Effector memory CD8-positive, alpha-beta T cell (primary cell): ENCODE measurements around the gene REC8.
A peak's percentile ranks its signal among the peaks of the same experiment; 100 is the strongest.

Source experiments
- ATAC-seq: fragments of 150-1000 bp; cut with Tn5 transposase; replicated peaks from 2 replicates; pipeline ENCODE4 v1.10.0; 2021; ENCODE audit warnings: mild to moderate bottlenecking, moderate library complexity
- DNase-seq, 3 experiments: peaks; one replicate each; pipeline ENCODE4 v3.0.0; 2021
- H3K27ac Mint-ChIP-seq, 2 donors: one replicate each; pipeline ENCODE4 v1.8.0; 2022; ENCODE audit warnings: mild to moderate bottlenecking in 2 of 2, mixed read lengths in 2 of 2, moderate library complexity in 2 of 2
- H3K27me3 Mint-ChIP-seq, 2 donors: one replicate each; pipeline ENCODE4 v1.8.0; 2022; ENCODE audit warnings: mixed read lengths in 2 of 2
- H3K36me3 Mint-ChIP-seq: one replicate; pipeline ENCODE4 v1.8.0; 2022; ENCODE audit warnings: mild to moderate bottlenecking, moderate library complexity, mixed read lengths; ENCODE audit not compliant: insufficient read depth
- H3K4me1 Mint-ChIP-seq, 2 donors: one replicate each; pipeline ENCODE4 v1.8.0; 2022; ENCODE audit warnings: low read depth in 2 of 2, mixed read lengths in 2 of 2
- H3K4me3 Mint-ChIP-seq, 2 donors: one replicate each; pipeline ENCODE4 v1.8.0; 2022; ENCODE audit warnings: mild to moderate bottlenecking in 2 of 2, mixed read lengths in 2 of 2, moderate library complexity in 2 of 2
- H3K9me3 Mint-ChIP-seq, 2 donors: one replicate each; pipeline ENCODE4 v1.8.0; 2022; ENCODE audit warnings: mixed read lengths in 2 of 2
- total RNA-seq, 9 experiments: gene quantifications; one replicate each; lab custom pipeline; 2026; lab: John Stamatoyannopoulos, UW

REC8 gene, protein sequence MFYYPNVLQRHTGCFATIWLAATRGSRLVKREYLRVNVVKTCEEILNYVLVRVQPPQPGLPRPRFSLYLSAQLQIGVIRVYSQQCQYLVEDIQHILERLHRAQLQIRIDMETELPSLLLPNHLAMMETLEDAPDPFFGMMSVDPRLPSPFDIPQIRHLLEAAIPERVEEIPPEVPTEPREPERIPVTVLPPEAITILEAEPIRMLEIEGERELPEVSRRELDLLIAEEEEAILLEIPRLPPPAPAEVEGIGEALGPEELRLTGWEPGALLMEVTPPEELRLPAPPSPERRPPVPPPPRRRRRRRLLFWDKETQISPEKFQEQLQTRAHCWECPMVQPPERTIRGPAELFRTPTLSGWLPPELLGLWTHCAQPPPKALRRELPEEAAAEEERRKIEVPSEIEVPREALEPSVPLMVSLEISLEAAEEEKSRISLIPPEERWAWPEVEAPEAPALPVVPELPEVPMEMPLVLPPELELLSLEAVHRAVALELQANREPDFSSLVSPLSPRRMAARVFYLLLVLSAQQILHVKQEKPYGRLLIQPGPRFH
- 11.9 to 50.2 (median 17.5) reads per million in 9 experiments for total RNA-seq

DNA sequence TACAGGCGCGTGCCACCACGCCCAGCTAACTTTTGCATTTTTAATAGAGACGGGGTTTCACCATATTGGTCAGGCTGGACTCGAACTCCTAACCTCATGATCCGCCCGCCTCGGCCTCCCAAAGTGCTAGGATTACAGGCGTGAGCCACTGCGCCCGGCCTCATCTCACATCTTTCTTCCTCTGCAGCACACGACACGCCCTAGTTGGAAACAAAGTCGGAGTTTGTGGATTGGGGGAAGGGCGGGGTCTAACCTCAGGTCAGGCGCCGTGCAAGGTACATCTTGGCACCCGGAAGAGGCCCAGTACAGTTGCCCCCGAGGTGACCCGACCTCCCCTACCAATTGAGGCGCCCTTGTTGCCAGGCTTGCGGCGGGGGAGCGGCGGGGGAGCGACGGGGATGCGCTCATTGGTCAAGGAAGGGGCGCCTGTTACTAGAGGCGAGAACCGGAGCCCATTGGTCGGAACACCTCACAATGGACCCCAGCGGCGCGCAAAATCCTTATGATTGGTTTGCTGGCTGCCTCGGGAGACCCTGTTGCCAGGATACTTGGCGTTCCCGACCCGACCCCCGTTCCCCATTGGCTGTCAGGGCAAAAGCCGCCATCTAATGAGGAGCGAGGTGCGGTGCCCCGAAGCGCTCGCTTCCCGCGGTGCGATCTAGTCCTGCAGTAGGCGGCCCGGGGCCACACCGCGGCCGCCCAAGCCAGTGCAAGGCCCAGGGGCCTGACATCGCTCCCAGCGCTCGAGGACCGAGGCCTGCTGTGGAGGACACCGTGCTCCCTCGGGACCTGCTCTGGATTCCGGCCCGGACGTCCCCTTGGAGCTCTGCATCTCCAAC, at the start of gene REC8:
Gene REC8, plus strand, starts transcription at position 659 of the 839 bp plus-strand sequence. CDS start 473 bp downstream, outside the sequence.
- Mint-ChIP-seq H3K4me1 (peaks cover 23 to 36% of the 10 kb centered on the region in 2 donors), H3K9me3 (no peaks in the 10 kb centered on the region), H3K27ac (peak within 1 kb of the TSS; percentile 87 to 96), H3K36me3 (peaks cover 77% of the 10 kb centered on the region), H3K4me3 (peak within 1 kb of the TSS; percentile 83 to 93), H3K27me3 (no peaks in the 10 kb centered on the region)
- DNase-seq (peak; percentile 73 to 78 (median 77)), ATAC-seq (peak; percentile 87)

DNA sequence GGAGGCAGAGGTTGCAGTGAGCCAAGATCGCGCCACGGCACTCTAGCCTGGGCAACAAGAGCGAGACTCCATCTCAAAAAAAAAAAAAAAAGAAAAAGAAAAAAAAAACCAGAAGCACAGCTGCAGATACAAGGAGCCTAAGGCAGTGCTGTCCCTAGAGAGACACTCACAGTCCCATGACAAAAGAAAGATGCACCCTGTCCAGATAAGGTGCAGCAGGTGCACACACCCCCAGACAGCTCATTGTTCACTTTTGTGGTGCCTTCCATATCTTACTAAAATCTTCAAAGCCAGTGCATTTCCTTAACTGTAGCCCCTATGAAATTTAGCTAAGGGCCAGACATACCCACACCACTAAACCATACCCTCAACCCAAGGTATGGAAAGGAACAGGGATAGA, 49.5 kb upstream of the REC8 start:
- peaks cover 0 to 3% of the 10 kb centered on the region in 2 donors for H3K4me1 Mint-ChIP-seq
- no peak overlapping the region for H3K4me3 Mint-ChIP-seq
- DNase-seq (no peak), ATAC-seq (no peak)
- no peaks in the 10 kb centered on the region for H3K27me3 Mint-ChIP-seq
- H3K36me3 Mint-ChIP-seq: peaks cover 73% of the 10 kb centered on the region
- peak overlapping the region in 1 of 2 donors; percentile 61 for H3K27ac Mint-ChIP-seq
- H3K9me3 Mint-ChIP-seq: no peaks in the 10 kb centered on the region

DNA sequence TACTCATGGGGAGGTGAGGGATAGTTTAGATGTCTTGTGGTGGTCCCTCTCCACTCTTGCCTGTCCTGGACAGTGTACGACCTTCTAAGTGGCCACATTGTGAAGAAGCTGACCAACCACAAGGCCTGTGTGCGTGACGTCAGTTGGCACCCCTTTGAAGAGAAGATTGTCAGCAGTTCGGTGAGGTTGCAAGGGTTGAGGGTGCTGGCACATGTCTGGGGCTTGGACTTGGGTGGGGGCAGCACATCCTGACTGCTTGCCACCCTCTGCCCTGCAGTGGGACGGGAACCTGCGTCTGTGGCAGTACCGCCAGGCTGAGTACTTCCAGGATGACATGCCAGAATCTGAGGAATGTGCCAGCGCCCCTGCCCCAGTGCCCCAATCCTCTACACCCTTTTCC, 49.0 kb upstream of the REC8 start:
- no peak overlapping the region for H3K4me3 Mint-ChIP-seq
- peak overlapping the region in 1 of 2 donors; percentile 61 for H3K27ac Mint-ChIP-seq
- peaks cover 0 to 3% of the 10 kb centered on the region in 2 donors for H3K4me1 Mint-ChIP-seq
- no peak for ATAC-seq
- peaks cover 68% of the 10 kb centered on the region for H3K36me3 Mint-ChIP-seq
- DNase-seq: no peak
- no peaks in the 10 kb centered on the region for H3K9me3 Mint-ChIP-seq
- H3K27me3 Mint-ChIP-seq: no peaks in the 10 kb centered on the region

GRCh38 chr14:24123424-24124417, 48.2 kb upstream of the REC8 start:
- Mint-ChIP-seq H3K4me3 (no peak overlapping the region), H3K9me3 (no peaks in the 10 kb centered on the region), H3K27me3 (no peaks in the 10 kb centered on the region), H3K27ac (peak overlapping the region in 1 of 2 donors; percentile 51), H3K36me3 (peaks cover 61% of the 10 kb centered on the region), H3K4me1 (no peaks in the 10 kb centered on the region)
- no peak for ATAC-seq
- no peak for DNase-seq

DNA sequence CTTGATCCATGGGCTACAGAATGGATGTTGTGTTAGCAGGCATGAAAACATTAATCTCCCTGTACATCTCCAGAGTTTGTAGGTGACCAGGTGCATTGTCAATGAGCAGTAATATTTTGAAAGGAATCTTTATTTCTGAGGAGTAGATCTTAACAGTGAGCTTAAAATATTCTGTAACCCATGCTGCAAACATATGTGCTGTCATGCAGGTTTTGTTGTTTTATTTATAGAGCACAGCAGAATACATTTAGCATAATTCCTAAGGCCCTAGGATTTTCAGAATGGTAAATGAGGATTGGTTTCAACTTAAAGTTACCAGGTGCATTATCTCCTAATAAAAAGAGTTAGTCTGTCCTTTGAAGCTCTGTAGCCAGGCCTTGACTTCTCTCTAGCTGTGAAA, 44.9 kb upstream of the REC8 start:
- Mint-ChIP-seq H3K27ac (no peak overlapping the region), H3K9me3 (no peaks in the 10 kb centered on the region), H3K4me1 (peaks cover 0 to 4% of the 10 kb centered on the region in 2 donors), H3K27me3 (no peaks in the 10 kb centered on the region), H3K4me3 (no peak overlapping the region), H3K36me3 (peaks cover 30% of the 10 kb centered on the region)
- ATAC-seq (no peak), DNase-seq (no peak)

- H3K36me3 Mint-ChIP-seq: peaks cover 23% of the 10 kb centered on the region
- H3K9me3 Mint-ChIP-seq: no peaks in the 10 kb centered on the region
- peaks cover 0 to 8% of the 10 kb centered on the region in 2 donors for H3K4me1 Mint-ChIP-seq
- no peak overlapping the region for H3K27ac Mint-ChIP-seq
- H3K4me3 Mint-ChIP-seq: no peak overlapping the region
- ATAC-seq: no peak
- DNase-seq: no peak
- no peaks in the 10 kb centered on the region for H3K27me3 Mint-ChIP-seq
Observed at GRCh38 chr14:24127673-24128072, 44.2 kb upstream of the REC8 start.

- Mint-ChIP-seq H3K27me3 (no peaks in the 10 kb centered on the region), H3K4me3 (no peak overlapping the region), H3K4me1 (peaks cover 0 to 9% of the 10 kb centered on the region in 2 donors), H3K9me3 (no peaks in the 10 kb centered on the region), H3K36me3 (peaks cover 8% of the 10 kb centered on the region), H3K27ac (no peak overlapping the region)
- ATAC-seq: no peak
- no peak for DNase-seq
Observed at GRCh38 chr14:24129410-24129998, 42.4 kb upstream of the REC8 start.

DNA sequence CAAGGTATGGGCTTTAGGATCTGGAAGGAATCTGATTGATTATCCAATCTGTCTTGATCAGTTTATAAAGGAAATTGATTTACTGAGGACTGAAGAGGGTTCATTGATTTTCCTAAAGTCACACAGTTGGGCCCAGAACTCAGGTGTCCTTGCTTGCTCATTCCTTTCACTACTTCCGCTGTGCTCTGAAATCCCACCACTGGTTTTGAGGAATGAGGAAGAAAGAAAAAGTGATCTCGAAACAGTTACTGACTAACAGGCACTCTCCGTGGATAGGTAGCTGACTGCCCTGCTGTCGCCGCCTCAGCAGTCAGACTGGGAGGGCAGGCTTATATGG, 41.5 kb upstream of the REC8 start, which contains the start of gene FITM1:
Gene FITM1, plus strand, starts transcription at position 280 of the 337 bp plus-strand sequence. CDS start 905 bp downstream, outside the sequence.
- no peaks in the 10 kb centered on the region for H3K27me3 Mint-ChIP-seq
- H3K4me3 Mint-ChIP-seq: no peak within 1 kb of the TSS
- DNase-seq (no peak), ATAC-seq (no peak)
- no peak within 1 kb of the TSS for H3K27ac Mint-ChIP-seq
- no peaks in the 10 kb centered on the region for H3K9me3 Mint-ChIP-seq
- H3K36me3 Mint-ChIP-seq: peaks cover 8% of the 10 kb centered on the region
- H3K4me1 Mint-ChIP-seq: peaks cover 3 to 12% of the 10 kb centered on the region in 2 donors

DNA sequence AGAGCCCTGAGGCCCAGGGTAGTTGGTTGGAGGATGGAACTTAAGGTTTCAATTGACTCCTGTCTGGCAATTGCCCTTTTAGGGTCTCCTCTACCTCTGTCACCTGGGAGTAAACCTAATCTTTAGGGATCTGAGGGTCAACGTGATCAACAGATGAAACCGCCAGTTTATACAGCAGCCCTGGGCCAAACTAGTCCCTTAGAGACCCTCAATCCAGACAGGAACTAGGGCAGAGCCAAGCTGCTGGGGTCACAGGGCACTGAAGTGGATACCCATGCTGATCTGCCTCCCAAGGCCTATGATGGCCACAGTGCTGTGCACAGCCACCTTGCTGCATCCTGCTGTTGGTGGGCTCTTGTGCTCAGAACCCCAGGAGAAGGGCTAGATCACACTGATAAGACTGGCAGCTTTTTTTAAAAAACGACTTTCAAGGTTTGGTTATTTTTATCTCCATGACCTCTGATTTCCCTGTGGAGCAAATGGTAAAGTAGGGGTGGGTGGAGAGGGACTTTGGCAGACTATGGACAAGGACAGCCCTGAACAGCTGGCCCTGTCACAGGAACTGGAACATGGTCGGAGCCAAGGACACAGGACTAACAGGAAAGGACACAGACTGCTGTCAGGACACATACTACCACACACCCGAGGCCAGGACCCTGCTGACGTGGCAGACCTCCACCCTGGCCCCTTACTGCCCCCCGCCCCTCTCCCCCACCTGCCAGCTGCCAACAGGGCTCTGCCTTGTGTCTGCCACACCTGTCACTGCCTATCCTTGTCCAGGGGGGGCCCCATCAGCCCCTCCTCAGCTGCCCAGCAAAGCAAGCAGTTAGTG, 40.9 kb upstream of the REC8 start:
- ATAC-seq (no peak), DNase-seq (no peak)
- peaks cover 5% of the 10 kb centered on the region for H3K36me3 Mint-ChIP-seq
- H3K9me3 Mint-ChIP-seq: no peaks in the 10 kb centered on the region
- H3K4me3 Mint-ChIP-seq: no peak overlapping the region
- H3K4me1 Mint-ChIP-seq: peaks cover 6 to 15% of the 10 kb centered on the region in 2 donors
- H3K27ac Mint-ChIP-seq: no peak overlapping the region
- H3K27me3 Mint-ChIP-seq: no peaks in the 10 kb centered on the region

- Mint-ChIP-seq H3K4me1 (peaks cover 8 to 17% of the 10 kb centered on the region in 2 donors), H3K27me3 (no peaks in the 10 kb centered on the region), H3K27ac (peak overlapping the region in 1 of 2 donors; percentile 76), H3K36me3 (peaks cover 5% of the 10 kb centered on the region), H3K9me3 (no peaks in the 10 kb centered on the region), H3K4me3 (no peak overlapping the region)
- DNase-seq (no peak), ATAC-seq (no peak)
Observed at GRCh38 chr14:24131549-24131966, 40.3 kb upstream of the REC8 start.

- Mint-ChIP-seq H3K27ac (peak overlapping the region in 1 of 2 donors; percentile 76), H3K4me1 (peaks cover 14 to 23% of the 10 kb centered on the region in 2 donors), H3K27me3 (no peaks in the 10 kb centered on the region), H3K4me3 (peak overlapping the region in 1 of 2 donors; percentile 38), H3K9me3 (no peaks in the 10 kb centered on the region), H3K36me3 (peaks cover 10% of the 10 kb centered on the region)
- ATAC-seq (no peak), DNase-seq (no peak)
Observed at GRCh38 chr14:24132061-24132685, 39.7 kb upstream of the REC8 start.
